HepG2 (cell line): ENCODE data around the gene TEKT5. TPM values are rescaled to one million over a fixed set of nuclear protein-coding genes. Genes with fewer than 3 reads are reported as not detected.

Experiments
- CBX2 ChIP-seq, 2 experiments: fragments of 200-600 bp in 1 of 2; sonication (generic); formaldehyde crosslinking in 1 of 2; IDR thresholded peaks; 2 replicates each; pipeline versions ENCODE4 v1.7.0 to v1.8.1; 2018 to 2022; ENCODE audit warnings: low read depth in 2 of 2, low read length in 1 of 2, mild to moderate bottlenecking in 1 of 2, missing genetic modification reagents in 1 of 2
- ETV6 ChIP-seq: sonication (generic); formaldehyde crosslinking; conservative IDR thresholded peaks from 2 replicates; pipeline ENCODE4 v1.4.0; 2020; ENCODE audit warnings: missing genetic modification reagents
- KAT2B ChIP-seq: fragments of 150-350 bp; IDR thresholded peaks from 2 replicates; pipeline ENCODE4 v1.6.1; 2014; ENCODE audit warnings: low read depth, low read length, borderline replicate concordance
- LRRFIP1 ChIP-seq: sonication (generic); formaldehyde crosslinking; conservative IDR thresholded peaks from 2 replicates; pipeline ENCODE4 v1.4.0; 2020; ENCODE audit warnings: missing genetic modification reagents
- MXD4 ChIP-seq: IDR thresholded peaks from 2 replicates; pipeline ENCODE4 v1.6.1; 2016; ENCODE audit warnings: mild to moderate bottlenecking, missing biosample characterization, missing genetic modification reagents
- SP140L ChIP-seq: sonication (generic); formaldehyde crosslinking; IDR thresholded peaks from 2 replicates; pipeline ENCODE4 v1.4.0; 2020; ENCODE audit warnings: missing genetic modification reagents, borderline replicate concordance
- TBL1XR1 ChIP-seq: fragments of 150-350 bp; IDR thresholded peaks from 2 replicates; pipeline ENCODE4 v1.6.1; 2014; ENCODE audit warnings: borderline replicate concordance, low read length; ENCODE audit not compliant: partially characterized antibody
- ZHX1 ChIP-seq: sonication (generic); formaldehyde crosslinking; IDR thresholded peaks from 2 replicates; pipeline ENCODE4 v1.8.1; 2022; ENCODE audit warnings: low read depth, mild to moderate bottlenecking, missing genetic modification reagents
- ZMAT5 ChIP-seq: sonication (generic); formaldehyde crosslinking; IDR thresholded peaks from 2 replicates; pipeline ENCODE4 v1.5.0; 2020; ENCODE audit warnings: mild to moderate bottlenecking, low read depth, missing genetic modification reagents, borderline replicate concordance
- ZNF101 ChIP-seq: sonication (generic); formaldehyde crosslinking; IDR thresholded peaks from 2 replicates; pipeline ENCODE4 v1.4.0; 2020; ENCODE audit warnings: mild to moderate bottlenecking, low read depth, missing genetic modification reagents, borderline replicate concordance
- ZNF318 ChIP-seq: sonication (generic); formaldehyde crosslinking; IDR thresholded peaks from 2 replicates; pipeline ENCODE4 v1.4.0; 2020; ENCODE audit warnings: mild to moderate bottlenecking, missing genetic modification reagents
- ZNF737 ChIP-seq: sonication (generic); formaldehyde crosslinking; IDR thresholded peaks from 2 replicates; pipeline ENCODE4 v1.5.0; 2020; ENCODE audit warnings: missing genetic modification reagents, mild to moderate bottlenecking, borderline replicate concordance
- polyA plus RNA-seq, 8 experiments: library from polyadenylated mRNA; depleted of rRNA in 3 of 8; stranded (reverse) in 7 of 8; unstranded in 1 of 8; fragments of >200 nt; fragmentation: Illumina TruSeq in 4 of 8; extraction: Trizol in 4 of 8; gene quantifications; 2 replicates each; pipeline versions ENCODE4 v1.2.1 to v1.2.3, GENCODE V29; 2011 to 2016; ENCODE audit warnings: low read depth in 4 of 8, missing spikeins in 1 of 8, mixed read lengths in 1 of 8; ENCODE audit not compliant: insufficient read depth in 1 of 8
- total RNA-seq, 5 experiments: library from RNA; depleted of rRNA; stranded (reverse); fragments of >200 nt; fragmentation: Illumina TruSeq; extraction: Trizol; gene quantifications; 2 replicates each; pipeline ENCODE4 v1.2.3, GENCODE V29; 2016; ENCODE audit warnings: low read depth in 1 of 5

Gene TEKT5
- total and polyA plus RNA-seq, 2 of the 13 experiments (the other 11 are each of a cell fraction or from before 2014, with no cell fraction given), result 0.16 TPM; not detected in 1

GRCh38 chr16:10641953-10642949 is 52.5 kb downstream of the TEKT5 start (continued):
- TF ChIP-seq ZNF318 (CRISPR knock-in tag), result peak; percentile 63; the same call in 1 of the 2 replicates
- TF ChIP-seq LRRFIP1, result no peak
- no peak for TF ChIP-seq ETV6
- no peak for TF ChIP-seq CBX2 (IDR thresholded peaks at IDR 0.05; ENCODE audit: low read depth, low read length)
- TF ChIP-seq CBX2 (CRISPR knock-in tag; IDR thresholded peaks at IDR 0.05; ENCODE audit: low read depth), result no peak
- TF ChIP-seq ZHX1 (CRISPR knock-in tag), result no peak
- TF ChIP-seq TBL1XR1, result no peak
- no peak for TF ChIP-seq ZMAT5 (CRISPR knock-in tag)
- TF ChIP-seq ZNF101 (CRISPR knock-in tag), result no peak
- no peak for TF ChIP-seq MXD4 (CRISPR knock-in tag)
- TF ChIP-seq KAT2B, result no peak
- TF ChIP-seq SP140L, result no peak
- no peak for TF ChIP-seq ZNF737 (CRISPR knock-in tag)
